ENCODE measurements around the gene PKD1.

The PKD1 gene

GRCh38 chr16:2084895-2085625 lies 50.6 kb downstream of the PKD1 start:
- DNase-seq (ENCODE audit: low spot score): no peak
- no peak for TF ChIP-seq CTCF (IDR thresholded peaks at IDR 0.05; ENCODE audit: extremely low read depth, insufficient read depth, missing control alignments)
- in situ Hi-C loops (cut with MboI; ENCODE audit: low pct_unique_long_range_greater_than_20kb, low sequenced_read_pairs, unreplicated experiment): no loop called here

- in situ Hi-C loops (cut with MboI; ENCODE audit: low pct_unique_long_range_greater_than_20kb, low sequenced_read_pairs, unreplicated experiment): no loop called here
- TF ChIP-seq CTCF (IDR thresholded peaks at IDR 0.05; ENCODE audit: extremely low read depth, insufficient read depth, missing control alignments): no peak
- DNase-seq (ENCODE audit: low spot score): no peak
Observed at GRCh38 chr16:2083876-2084780, 51.6 kb downstream of the PKD1 start.

DNA sequence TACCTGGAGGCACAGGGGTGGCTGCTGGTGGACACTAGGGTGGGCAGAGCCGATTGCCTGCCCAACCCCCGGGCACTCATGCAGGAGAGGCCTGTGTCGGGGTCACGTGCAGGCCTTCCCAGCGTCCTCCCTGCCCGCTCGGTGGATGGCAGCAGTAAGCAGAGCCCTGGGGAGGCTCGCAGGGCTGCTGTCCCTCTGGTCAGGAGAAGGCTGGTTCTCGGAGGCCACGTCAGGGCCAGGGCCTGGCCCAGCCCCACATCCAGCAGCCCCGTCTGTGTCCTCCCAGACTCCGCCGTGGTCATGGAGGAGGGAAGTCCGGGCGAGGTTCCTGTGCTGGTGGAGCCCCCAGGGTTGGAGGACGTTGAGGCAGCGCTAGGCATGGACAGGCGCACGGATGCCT lies 52.3 kb downstream of the PKD1 start:
- in situ Hi-C loops (cut with MboI; ENCODE audit: low pct_unique_long_range_greater_than_20kb, low sequenced_read_pairs, unreplicated experiment): no loop called here

GRCh38 chr16:2082983-2083364 lies 52.7 kb downstream of the PKD1 start:
- in situ Hi-C loops (cut with MboI; ENCODE audit: low pct_unique_long_range_greater_than_20kb, low sequenced_read_pairs, unreplicated experiment): no loop called here
- no peak for TF ChIP-seq CTCF (IDR thresholded peaks at IDR 0.05; ENCODE audit: extremely low read depth, insufficient read depth, missing control alignments)
- DNase-seq (ENCODE audit: low spot score): no peak

More for the DNA sequence above, 52.3 kb downstream of the PKD1 start:
- DNase-seq (ENCODE audit: low spot score): no peak
- TF ChIP-seq CTCF (IDR thresholded peaks at IDR 0.05; ENCODE audit: extremely low read depth, insufficient read depth, missing control alignments): no peak

DNA sequence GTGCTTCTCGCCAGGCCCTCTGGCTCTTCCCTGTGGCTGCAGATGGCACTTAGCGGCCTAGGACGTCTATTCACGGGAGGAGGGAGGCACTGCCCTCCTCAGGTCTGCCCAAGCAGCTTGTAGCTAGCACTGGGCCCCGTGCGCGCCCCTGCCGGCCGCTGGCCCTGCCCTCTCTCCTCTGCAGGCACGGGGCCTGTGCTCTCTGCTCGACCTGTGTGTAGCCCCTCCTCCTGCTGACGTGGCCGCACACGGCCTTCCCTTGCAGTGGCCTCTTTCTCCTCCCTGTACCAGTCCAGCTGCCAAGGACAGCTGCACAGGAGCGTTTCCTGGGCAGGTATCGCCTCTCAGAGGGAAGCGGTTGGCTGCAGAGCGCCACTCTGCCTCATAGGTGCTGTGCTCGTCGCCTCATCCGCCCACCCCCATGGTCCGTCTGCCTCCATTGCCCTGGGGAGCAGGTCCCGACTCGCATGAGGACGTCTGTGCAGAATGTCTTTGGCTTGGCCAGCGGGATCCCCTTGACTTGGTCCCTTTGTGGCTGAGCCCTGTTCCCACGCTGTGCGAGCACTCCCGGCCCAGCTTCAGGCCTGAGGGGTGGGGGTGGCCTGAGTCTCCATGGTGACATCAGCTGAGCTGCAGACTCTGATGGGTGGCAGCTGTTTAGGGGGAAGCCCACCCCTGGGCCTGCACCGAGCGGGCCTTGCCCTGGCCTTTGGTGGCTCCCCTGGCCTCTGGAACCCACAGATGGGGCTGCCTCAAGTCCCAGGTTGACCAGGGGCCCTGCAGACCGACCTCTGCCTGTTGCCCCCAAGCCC lies 53.3 kb downstream of the PKD1 start:
- in situ Hi-C loops (cut with MboI; ENCODE audit: low pct_unique_long_range_greater_than_20kb, low sequenced_read_pairs, unreplicated experiment): no loop called here
- no peak for TF ChIP-seq CTCF (IDR thresholded peaks at IDR 0.05; ENCODE audit: extremely low read depth, insufficient read depth, missing control alignments)
- no peak for DNase-seq (ENCODE audit: low spot score)

Data from GM13977 (cell line).